Endothelial cell of umbilical vein (primary cell): Measurements from ENCODE around the gene HAUS6. TPM values are rescaled to one million over a fixed set of nuclear protein-coding genes. Genes with fewer than 3 reads are reported as not detected.

Experiments used
- BruUV-seq: library from RNA; stranded (reverse); fragments of 400-500 nt; replicated peaks from 2 replicates; lab custom pipeline; 2021; lab: Mats Ljungman, UMichigan
- CTCF ChIA-PET: fragments of 300-600, 350-600 bp; sonication (Branson Sonifier 250); formaldehyde crosslinking; loops from one replicate; lab custom pipeline; 2021; ENCODE audit warnings: antibody characterized with exemption, inconsistent platforms; lab: Charles Lee
- POLR2A ChIA-PET: fragments of 300-600, 350-600 bp; sonication (Branson Sonifier 250); formaldehyde crosslinking; loops from one replicate; lab custom pipeline; 2021; ENCODE audit warnings: antibody characterized with exemption, inconsistent platforms; lab: Charles Lee
- DNase-seq: peaks from one replicate; pipeline ENCODE4 v3.0.0-alpha.2; 2011; ENCODE audit warnings: low read depth, low spot score
- FAIRE-seq: peaks from 2 replicates; lab custom pipeline; 2011; peaks lifted over from hg19 to GRCh38; lab: Jason Lieb, UNC
- H2AFZ ChIP-seq: 2 replicates; pipeline ENCODE4 v1.6.0; 2012; ENCODE audit warnings: low read depth, low read length, control low read depth, inconsistent platforms
- H3K27ac ChIP-seq: 2 replicates; pipeline ENCODE4 v1.5.1; 2011; ENCODE audit warnings: low read depth, mild to moderate bottlenecking, control low read depth, low read length, moderate library complexity; ENCODE audit not compliant: insufficient read depth
- H3K27me3 ChIP-seq, 2 experiments: 2 replicates each; pipeline versions ENCODE4 v1.6.0 to v1.6.1; 2011; ENCODE audit warnings: low read length in 2 of 2, mixed read lengths in 1 of 2; ENCODE audit not compliant: control insufficient read depth in 2 of 2, insufficient read depth in 2 of 2
- H3K36me3 ChIP-seq, 2 experiments: 2 replicates in 1 of 2; 3 replicates in 1 of 2; pipeline ENCODE4 v1.5.1; 2011; ENCODE audit warnings: low read length in 2 of 2, mild to moderate bottlenecking in 1 of 2, moderate library complexity in 1 of 2; ENCODE audit not compliant: control insufficient read depth in 2 of 2, insufficient read depth in 2 of 2; ENCODE audit errors: extremely low read depth in 1 of 2
- H3K4me1 ChIP-seq: 3 replicates; pipeline ENCODE4 v1.5.1; 2011; ENCODE audit warnings: mild to moderate bottlenecking, low read length; ENCODE audit not compliant: control insufficient read depth, insufficient read depth; ENCODE audit errors: extremely low read depth
- H3K4me2 ChIP-seq: 2 replicates; pipeline ENCODE4 v1.6.1; 2011; ENCODE audit warnings: low read length, control low read depth, mixed read lengths; ENCODE audit not compliant: insufficient read depth
- H3K4me3 ChIP-seq, 3 experiments: fragments of 200-600 bp in 1 of 3; sonication (generic), shearing (Covaris generic) in 1 of 3; replicated peaks in 1 of 3; 2 replicates each; pipeline ENCODE4 v1.5.1; 2011 to 2016; ENCODE audit warnings: control low read depth in 3 of 3, low read length in 3 of 3, mild to moderate bottlenecking in 2 of 3, inconsistent platforms in 1 of 3, low read depth in 1 of 3, moderate library complexity in 1 of 3; ENCODE audit not compliant: insufficient read depth in 1 of 3
- H3K79me2 ChIP-seq: 2 replicates; pipeline ENCODE4 v1.6.0; 2012; ENCODE audit warnings: low read length, inconsistent platforms; ENCODE audit not compliant: control insufficient read depth, insufficient read depth
- H3K9ac ChIP-seq: replicated peaks from 2 replicates; pipeline ENCODE3; 2011; ENCODE audit warnings: low read length, control low read depth; ENCODE audit not compliant: insufficient read depth; ENCODE audit errors: extremely low read depth
- H3K9me1 ChIP-seq: replicated peaks from 3 replicates; pipeline ENCODE4 v1.6.0; 2011; ENCODE audit warnings: mild to moderate bottlenecking, low read length; ENCODE audit not compliant: control insufficient read depth, insufficient read depth; ENCODE audit errors: extremely low read depth
- H3K9me3 ChIP-seq: replicated peaks from 2 replicates; pipeline ENCODE4 v1.5.1; 2012; ENCODE audit warnings: low read length, inconsistent platforms; ENCODE audit not compliant: control insufficient read depth, insufficient read depth
- H4K20me1 ChIP-seq: replicated peaks from 2 replicates; pipeline ENCODE3; 2011; ENCODE audit warnings: mild to moderate bottlenecking, low read length; ENCODE audit not compliant: control insufficient read depth, insufficient read depth; ENCODE audit errors: extremely low read depth
- CTCF ChIP-seq, 2 donors: IDR thresholded peaks; 1 replicate in 1 of 2; 2 replicates in 1 of 2; pipeline ENCODE4 v1.5.1; 2011; ENCODE audit warnings: low read length in 2 of 2, mild to moderate bottlenecking in 2 of 2, moderate library complexity in 2 of 2, control low read depth in 1 of 2, inconsistent platforms in 1 of 2, low read depth in 1 of 2; ENCODE audit not compliant: insufficient read depth in 1 of 2; ENCODE audit errors: extremely low read depth in 1 of 2
- EZH2 ChIP-seq: IDR thresholded peaks from 2 replicates; pipeline ENCODE4 v1.6.1; 2012; ENCODE audit warnings: borderline replicate concordance, low read depth, mild to moderate bottlenecking, moderate library complexity, low read length, inconsistent platforms; ENCODE audit not compliant: severe bottlenecking
- FOS ChIP-seq: IDR thresholded peaks from 2 replicates; pipeline ENCODE4 v1.6.1; 2011; ENCODE audit warnings: mild to moderate bottlenecking, low read length, moderate library complexity, borderline replicate concordance; ENCODE audit not compliant: insufficient read depth
- GATA2 ChIP-seq: IDR thresholded peaks from 2 replicates; pipeline ENCODE4 v1.7.0; 2011; ENCODE audit warnings: low read depth, mild to moderate bottlenecking, moderate library complexity, mixed read lengths, low read length; ENCODE audit not compliant: insufficient read length, insufficient read depth
- JUN ChIP-seq: IDR thresholded peaks from 2 replicates; pipeline ENCODE4 v1.6.1; 2011; ENCODE audit warnings: borderline replicate concordance, low read depth; ENCODE audit not compliant: insufficient read length, insufficient read depth
- MAX ChIP-seq: IDR thresholded peaks from 2 replicates; pipeline ENCODE4 v1.6.1; 2011; ENCODE audit not compliant: insufficient read depth, insufficient read length
- MYC ChIP-seq: IDR thresholded peaks from one replicate; pipeline ENCODE4 v1.6.1; 2011; ENCODE audit warnings: mild to moderate bottlenecking, low read depth, low read length
- POLR2A ChIP-seq: IDR thresholded peaks from 2 replicates; pipeline ENCODE4 v1.6.1; 2012; ENCODE audit warnings: low read depth, mild to moderate bottlenecking, control low read depth, low read length
- POLR2AphosphoS5 ChIP-seq: IDR thresholded peaks from 2 replicates; pipeline ENCODE4 v1.6.1; 2012; ENCODE audit warnings: low read depth, mild to moderate bottlenecking, control low read depth, low read length, moderate library complexity; ENCODE audit not compliant: insufficient read depth
- dilution Hi-C: fragments of 300-500 bp; cut with MboI; formaldehyde crosslinking; loops from one replicate; pipeline ENCODE4 v1.15.0; 2019; ENCODE audit warnings: low sequenced_read_pairs; ENCODE audit not compliant: extremely low pct_ligation_motif_present
- intact Hi-C: fragments of 100-400 bp; cut with micrococcal nuclease; formaldehyde crosslinking; loops from one replicate; pipeline ENCODE4 v1.10.0; 2022
- polyA plus RNA-seq, 4 experiments: library from polyadenylated mRNA; depleted of rRNA in 3 of 4; stranded (reverse) in 3 of 4; unstranded in 1 of 4; fragments of >200 nt; gene quantifications; 2 replicates each; pipeline versions ENCODE4 v1.2.1 to v1.2.3, GENCODE V29; 2011 to 2012; ENCODE audit warnings: missing spikeins in 1 of 4
- total RNA-seq: library from RNA; stranded (reverse); gene quantifications from 2 replicates; pipeline ENCODE4 v1.2.3, GENCODE V29; 2021

The HAUS6 gene
- total and polyA plus RNA-seq, 2 donors (not counting 3 experiments of a cell fraction or from before 2014, with no cell fraction given) = 4.5 to 19.6 TPM

GRCh38 chr9:19036611-19037010 lies 66.1 kb downstream of the HAUS6 start:
- no peaks in the 10 kb centered on the region for H3K36me3 ChIP-seq
- no peak overlapping the region for H3K4me2 ChIP-seq
- no peak overlapping the region for H3K27ac ChIP-seq
- H3K9me3 ChIP-seq = no peaks in the 10 kb centered on the region
- FAIRE-seq (no peak), DNase-seq (no peak)
- TF ChIP-seq FOS = no peak
- no peak for TF ChIP-seq JUN
- no peak for TF ChIP-seq GATA2
- no peak for TF ChIP-seq POLR2AphosphoS5
- no peak for TF ChIP-seq MYC
- TF ChIP-seq MAX = no peak
- TF ChIP-seq CTCF (IDR thresholded peaks at IDR 0.05; ENCODE audit: extremely low read depth in 1 of 2, insufficient read depth in 1 of 2, low read depth in 1 of 2, low read length in 2 of 2) = no peak
- no peak for TF ChIP-seq POLR2A
- TF ChIP-seq EZH2 = no peak
- no peaks in the 10 kb centered on the region for H3K4me1 ChIP-seq
- no peak overlapping the region for H3K4me3 ChIP-seq
- dilution Hi-C loops (no loop called here), intact Hi-C loops (no loop called here)
- ChIA-PET CTCF (interaction anchor here (0.6 to 1.5 kb wide), 6 partner anchors 13 to 1226 kb away, joined by 3 to 4 read pairs (median 4); partner anchors contain the start of gene RRAGA), POLR2A (no interaction called here)
- peaks cover 0 to 2% of the 10 kb centered on the region in 2 experiments for H3K27me3 ChIP-seq
- H3K79me2 ChIP-seq = no peaks in the 10 kb centered on the region
- H2AFZ ChIP-seq = no peak overlapping the region
- no peaks in the 10 kb centered on the region for H3K9me1 ChIP-seq
- no peaks in the 10 kb centered on the region for H4K20me1 ChIP-seq
- no TSS peak for BruUV-seq
- H3K9ac ChIP-seq = no peak overlapping the region
